Inflammatory macrophage treated with lipopolysaccharide for 1 hour (primary cell): ENCODE results near the gene KCNT2.
"Not testable (repeated sequence)": the region's sequence is repeated elsewhere in the genome, so short reads cannot be mapped to it uniquely, and the experiment has no call there.

Experiments used
- DNase-seq, 2 donors: peaks; one replicate each; pipeline ENCODE4 v3.0.0-alpha.2; 2020 to 2022

KCNT2 gene

DNA sequence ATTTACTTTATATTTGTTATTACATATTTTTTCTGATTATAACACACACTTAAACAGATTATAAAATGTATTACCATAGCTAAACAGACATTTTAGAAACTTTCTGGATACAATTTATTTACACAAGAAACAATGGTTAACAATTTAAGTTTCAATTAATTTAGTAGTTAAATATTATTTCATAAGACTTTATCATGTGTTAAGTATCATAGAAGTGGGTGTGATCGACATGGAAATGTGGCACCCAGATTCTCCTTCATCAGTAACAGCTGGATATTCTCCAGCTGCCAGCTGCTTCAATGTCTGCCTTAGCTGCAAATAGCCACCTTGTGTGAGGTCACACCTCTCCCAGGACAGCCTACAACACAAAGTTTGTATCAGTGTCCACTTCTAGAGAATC is 97.8 kb downstream of the KCNT2 start:
- no peak for DNase-seq

DNA sequence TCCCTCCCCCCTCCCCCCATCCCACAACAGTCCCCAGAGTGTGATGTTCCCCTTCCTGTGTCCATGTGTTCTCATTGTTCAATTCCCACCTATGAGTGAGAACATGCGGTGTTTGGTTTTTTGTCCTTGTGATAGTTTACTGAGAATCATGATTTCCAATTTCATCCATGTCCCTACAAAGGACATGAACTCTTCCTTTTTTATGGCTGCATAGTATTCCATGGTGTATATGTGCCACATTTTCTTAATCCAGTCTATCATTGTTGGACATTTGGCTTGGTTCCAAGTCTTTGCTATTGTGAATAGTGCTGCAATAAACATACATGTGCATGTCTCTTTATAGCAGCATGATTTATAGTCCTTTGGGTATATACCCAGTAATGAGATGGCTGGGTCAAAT is 104.0 kb downstream of the KCNT2 start:
- DNase-seq = not testable (repeated sequence)

DNA sequence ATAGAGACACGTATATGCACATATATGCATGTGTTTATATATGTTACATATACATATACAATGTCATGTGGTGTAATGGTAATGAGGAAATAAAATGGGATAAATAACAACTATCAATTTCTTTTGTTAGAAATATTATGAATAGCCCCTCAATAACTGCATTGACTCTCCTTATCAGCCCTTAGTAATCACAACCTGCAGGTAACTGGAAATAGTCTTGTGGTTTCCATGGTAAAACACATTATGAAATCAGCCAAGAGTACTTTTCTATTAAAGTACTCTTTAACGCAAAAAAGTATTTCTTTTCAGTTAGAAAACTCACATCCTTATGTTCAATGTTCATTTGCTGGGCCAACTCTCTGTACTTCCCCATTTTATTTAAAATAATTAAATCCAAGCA is 105.8 kb downstream of the KCNT2 start:
- no peak for DNase-seq

- DNase-seq = no peak
These were observed 106.3 kb downstream of the KCNT2 start for GRCh38 chr1:196501760-196502428.

- DNase-seq = no peak
These were observed 110.4 kb downstream of the KCNT2 start for GRCh38 chr1:196497817-196498216.

DNA sequence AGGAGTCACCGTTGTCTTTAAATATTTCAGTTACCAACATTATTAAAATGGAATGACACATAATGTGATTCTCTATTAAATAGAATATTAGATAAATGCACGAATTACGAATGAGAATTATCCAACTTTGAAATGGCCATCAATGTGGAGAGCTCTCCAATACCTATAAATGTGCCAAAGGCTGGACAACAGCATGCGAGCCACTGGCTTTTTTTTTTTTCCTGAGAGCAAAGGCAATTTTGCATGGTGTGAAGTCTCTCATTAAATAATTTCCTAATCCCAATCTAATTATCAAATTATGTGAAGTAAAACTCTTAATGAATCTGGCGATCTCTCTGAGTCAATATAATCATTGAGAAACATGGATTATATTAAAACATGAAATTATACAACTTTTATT is 113.5 kb downstream of the KCNT2 start:
- no peak for DNase-seq

DNA sequence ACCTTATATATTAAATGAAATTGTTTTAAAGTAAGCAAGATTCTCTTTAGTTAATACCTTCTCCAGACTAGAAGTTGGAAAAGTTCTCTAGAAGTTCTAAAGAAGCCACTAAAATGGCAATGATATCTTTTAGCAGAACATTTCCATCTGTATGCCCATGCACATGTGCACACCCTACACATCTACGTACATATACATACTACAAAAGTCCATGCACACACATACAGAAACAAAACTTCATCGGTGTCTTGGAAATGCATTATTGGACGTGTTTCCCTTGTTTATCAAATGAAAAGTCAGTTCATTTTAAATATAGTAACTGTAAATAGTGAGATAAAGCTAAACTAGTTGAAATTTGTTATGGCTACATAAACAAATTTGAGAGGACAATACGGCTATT is 114.4 kb downstream of the KCNT2 start:
- no peak for DNase-seq

DNA sequence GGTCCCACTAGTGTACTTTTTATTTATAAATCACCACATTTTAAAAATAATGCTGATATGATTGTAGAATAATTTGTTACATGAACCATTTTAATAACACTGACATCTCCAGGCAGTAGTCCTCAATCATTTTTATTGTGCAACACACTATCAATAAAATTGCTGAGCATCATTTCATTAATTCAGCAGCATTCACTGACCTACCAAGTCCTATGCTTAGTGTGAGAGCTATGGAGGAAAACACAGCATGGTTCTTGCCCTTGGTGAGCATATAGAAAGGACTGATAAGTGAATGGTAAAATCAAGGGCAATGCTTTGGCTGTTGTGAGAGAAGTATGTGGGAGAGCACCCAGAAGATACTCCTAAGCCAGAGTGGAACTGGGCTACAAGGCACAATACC is 119.7 kb downstream of the KCNT2 start:
- DNase-seq = no peak

- no peak for DNase-seq
These were observed 121.9 kb downstream of the KCNT2 start for GRCh38 chr1:196486346-196486745.

DNA sequence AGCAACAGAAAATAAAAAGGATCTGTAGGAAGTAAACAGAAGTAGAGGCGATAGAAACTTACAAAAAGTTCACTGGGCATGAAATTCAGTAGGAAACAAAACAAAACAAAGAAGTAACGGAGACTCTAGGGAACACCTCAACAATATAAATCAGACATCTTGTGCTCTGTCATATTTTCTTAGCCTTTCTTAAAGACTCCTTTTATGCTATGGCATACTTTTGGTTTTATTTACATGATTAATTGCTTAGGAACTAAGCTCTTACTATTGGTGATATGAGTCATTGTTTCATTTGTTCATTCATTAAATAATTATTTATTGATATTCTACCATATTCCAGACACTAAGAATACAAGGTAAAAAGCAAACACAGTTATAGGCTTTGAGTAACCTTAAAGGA is 126.6 kb downstream of the KCNT2 start:
- no peak for DNase-seq

- no peak for DNase-seq
These were observed 131.0 kb downstream of the KCNT2 start for GRCh38 chr1:196477262-196477661.

GRCh38 chr1:196467230-196467925 is 140.9 kb downstream of the KCNT2 start:
- no peak for DNase-seq

- DNase-seq = no peak
These were observed 141.6 kb downstream of the KCNT2 start for GRCh38 chr1:196466654-196467053.

- DNase-seq = no peak
These were observed 142.1 kb downstream of the KCNT2 start for GRCh38 chr1:196466166-196466565.

DNA sequence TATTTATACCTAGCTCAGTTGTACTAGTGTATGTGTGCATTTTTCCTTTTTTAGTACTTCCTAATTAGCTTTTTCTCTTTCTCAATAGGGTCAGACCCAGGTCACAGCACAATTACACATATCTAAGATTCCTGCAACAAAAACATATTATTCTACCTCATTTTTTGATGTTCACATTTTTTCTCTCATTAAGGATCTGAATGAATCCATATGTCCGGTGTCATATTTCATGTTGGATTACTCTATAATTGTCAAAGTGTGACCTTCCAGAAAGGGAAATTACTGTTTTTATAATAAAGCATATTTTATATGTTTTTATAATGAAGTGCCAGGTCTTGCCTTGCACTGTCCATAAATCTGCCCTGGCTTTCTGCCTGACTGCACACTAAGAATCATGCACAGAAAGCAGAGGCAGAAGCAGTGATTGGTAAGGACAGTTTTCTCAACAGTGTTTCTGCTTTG is 143.7 kb downstream of the KCNT2 start:
- DNase-seq = no peak

DNA sequence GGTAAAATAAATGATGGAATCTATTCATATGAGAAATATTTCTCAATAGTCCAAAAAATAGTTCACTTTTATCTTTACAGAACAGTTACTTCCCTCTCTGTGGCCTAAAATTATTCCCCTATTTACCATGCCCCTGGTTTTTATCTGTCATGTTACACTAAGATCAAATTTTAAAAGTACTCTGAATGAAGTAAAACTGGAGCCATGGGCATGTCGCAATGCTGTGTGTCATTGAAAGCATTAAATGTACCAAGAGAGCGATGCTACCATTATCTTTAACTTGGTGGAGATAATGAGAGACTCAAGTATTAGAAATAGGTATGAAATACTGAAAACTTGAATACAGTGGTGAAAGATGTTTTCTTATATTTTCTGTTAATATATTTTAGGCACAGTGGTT is 146.2 kb downstream of the KCNT2 start:
- no peak for DNase-seq

GRCh38 chr1:196461521-196461920 is 146.7 kb downstream of the KCNT2 start:
- DNase-seq = no peak

DNA sequence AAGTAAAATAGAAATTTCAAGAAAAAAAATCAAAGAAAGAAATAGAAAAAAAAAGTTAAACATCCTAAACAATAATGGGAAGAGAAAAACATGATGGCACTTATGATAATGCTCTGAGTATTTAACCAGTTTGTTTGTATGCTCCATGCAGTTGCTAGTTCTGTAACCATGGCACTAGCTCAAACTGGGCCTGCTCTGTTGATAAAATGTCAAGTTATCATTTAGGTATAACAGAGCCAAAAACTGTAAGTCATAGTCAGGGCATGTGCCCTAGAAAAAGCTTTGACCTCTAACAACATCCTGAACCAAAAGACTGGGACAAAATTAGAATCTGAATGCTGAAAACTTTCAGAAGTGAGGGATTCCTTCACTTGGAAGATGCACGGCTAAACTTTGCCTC is 148.9 kb downstream of the KCNT2 start:
- no peak for DNase-seq

DNA sequence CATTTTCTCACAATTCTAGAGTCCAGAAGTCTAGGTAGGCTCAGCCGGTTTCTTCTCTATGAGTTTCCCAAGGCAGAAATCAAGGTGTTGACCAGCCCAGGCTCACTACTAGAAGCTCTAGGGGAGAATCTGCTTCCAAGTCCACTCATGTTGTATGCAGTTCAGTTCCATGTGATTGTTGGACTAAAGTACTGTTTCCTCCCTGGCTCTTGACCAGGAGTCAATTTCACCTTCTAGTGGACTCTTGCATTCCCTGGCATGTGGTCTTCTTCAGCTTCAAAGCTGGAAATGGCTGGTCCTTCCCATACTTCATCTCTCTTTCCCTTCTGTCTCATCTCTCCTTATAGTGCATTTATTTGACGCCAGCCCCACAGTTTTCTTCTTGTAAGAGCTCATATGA is 153.4 kb downstream of the KCNT2 start:
- no peak for DNase-seq

GRCh38 chr1:196451103-196451502 is 157.1 kb downstream of the KCNT2 start:
- no peak for DNase-seq

GRCh38 chr1:196450143-196451095 is 157.8 kb downstream of the KCNT2 start:
- DNase-seq = no peak

- DNase-seq = no peak
These were observed 158.8 kb downstream of the KCNT2 start for GRCh38 chr1:196449460-196449859.

DNA sequence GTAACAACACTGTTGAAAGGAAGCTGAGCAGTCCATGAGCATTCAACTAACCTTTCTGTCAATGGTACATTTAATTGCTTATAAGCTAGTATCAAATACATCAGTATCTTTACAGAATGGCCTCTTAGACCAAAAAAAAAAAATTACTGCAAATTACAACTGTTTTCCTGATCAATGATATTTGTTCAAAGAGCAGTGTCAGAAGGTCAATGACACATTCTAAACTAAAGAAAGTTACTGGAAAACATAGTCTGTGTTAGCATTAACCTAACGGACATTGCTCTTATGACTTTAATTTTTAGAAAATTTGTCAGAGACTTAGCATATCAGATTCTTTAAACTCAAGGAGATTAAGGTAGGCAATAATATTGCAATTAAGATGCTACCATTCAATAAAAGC is 162.5 kb downstream of the KCNT2 start:
- DNase-seq = no peak

- no peak for DNase-seq
These were observed 163.6 kb downstream of the KCNT2 start for GRCh38 chr1:196444634-196445033.
